Measurements from ENCODE around the gene SGCD. TPM values are rescaled to one million over a fixed set of nuclear protein-coding genes. Genes with fewer than 3 reads are reported as not detected.

Gene SGCD
- total and polyA plus RNA-seq, 9 of the 15 experiments (the other 6 are each of a cell fraction or from before 2014, with no cell fraction given), result not detected

- no peaks in the 10 kb centered on the region for H3K9me1 ChIP-seq (ENCODE audit: control insufficient read depth, insufficient read depth, low read length)
- ATAC-seq (no peak), DNase-seq (ENCODE audit: extremely low read depth in 1 of 4, low spot score in 3 of 4) (no peak), FAIRE-seq (no peak)
- no peaks in the 10 kb centered on the region; the same call in 1 of the 2 replicates for H3K9me3 ChIP-seq (replicated peaks; ENCODE audit: control insufficient read depth, insufficient read depth, low read depth, low read length)
- no peaks in the 10 kb centered on the region for H3K36me3 ChIP-seq (ENCODE audit: control insufficient read depth, insufficient read depth, low read length)
- H4K20me1 ChIP-seq (replicated peaks; ENCODE audit: control insufficient read depth, insufficient read depth, low read length), result no peaks in the 10 kb centered on the region
- WGBS (ENCODE audit: insufficient coverage, low coverage, missing lambda C conversion rate), result 0% methylated on average over 4 of the region's 4 CpGs
- no peak overlapping the region for H3K9ac ChIP-seq (ENCODE audit: insufficient read depth in 1 of 2, low read depth in 2 of 2, low read length in 2 of 2)
- H3K27me3 ChIP-seq (ENCODE audit: control insufficient read depth in 2 of 2, insufficient read depth in 2 of 2, low read length in 2 of 2), result no peaks in the 10 kb centered on the region
- TF ChIP-seq ZNF316 (IDR thresholded peaks at IDR 0.05) (peak; percentile 22; the same call in 1 of the 2 replicates), ARHGAP35 (IDR thresholded peaks at IDR 0.05; ENCODE audit: partially characterized antibody) (no peak)
- intact Hi-C loops (cut with micrococcal nuclease), result no loop called here
- in situ Hi-C loops (cut with MboI), result no loop called here
- H3K79me2 ChIP-seq (ENCODE audit: control insufficient read depth, insufficient read depth, low read length), result no peaks in the 10 kb centered on the region
- POLR2A ChIA-PET, result no interaction called here
- BruUV-seq (replicated peaks), result no TSS peak
- no peak overlapping the region for H3K4me3 ChIP-seq
- no peak overlapping the region for H2AFZ ChIP-seq (ENCODE audit: low read depth, low read length)
- CTCF ChIA-PET (ENCODE audit: low intra/inter-chr PET ratio), result no interaction called here
- H3K27ac ChIP-seq (ENCODE audit: extremely low read depth, low read depth, low read length), result no peak overlapping the region
- no peak overlapping the region for H3K4me2 ChIP-seq (ENCODE audit: insufficient read depth, low read length)
- no peaks in the 10 kb centered on the region for H3K4me1 ChIP-seq (replicated peaks in 1 of 2; ENCODE audit: control insufficient read depth in 2 of 2, insufficient read depth in 2 of 2, low read length in 2 of 2)
These were observed 262.4 kb downstream of the SGCD start for GRCh38 chr5:156589104-156589945.

DNA sequence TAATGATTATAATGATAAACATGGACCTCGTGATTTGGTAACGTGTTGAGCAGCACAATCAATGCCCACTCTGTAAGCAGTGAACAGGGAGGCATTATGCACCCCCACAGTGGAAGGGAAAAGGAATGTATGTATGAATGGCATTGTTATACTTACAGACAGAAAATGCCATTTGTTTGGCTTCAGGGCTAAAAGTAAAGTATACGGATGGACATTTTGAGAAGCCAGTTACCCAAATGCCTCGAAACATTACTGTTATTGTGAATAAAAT, 262.9 kb downstream of the SGCD start:
- in situ Hi-C loops (cut with MboI), result no loop called here
- no peak for DNase-seq (ENCODE audit: extremely low read depth in 1 of 4, low spot score in 3 of 4)
- TF ChIP-seq, protein P1, sequence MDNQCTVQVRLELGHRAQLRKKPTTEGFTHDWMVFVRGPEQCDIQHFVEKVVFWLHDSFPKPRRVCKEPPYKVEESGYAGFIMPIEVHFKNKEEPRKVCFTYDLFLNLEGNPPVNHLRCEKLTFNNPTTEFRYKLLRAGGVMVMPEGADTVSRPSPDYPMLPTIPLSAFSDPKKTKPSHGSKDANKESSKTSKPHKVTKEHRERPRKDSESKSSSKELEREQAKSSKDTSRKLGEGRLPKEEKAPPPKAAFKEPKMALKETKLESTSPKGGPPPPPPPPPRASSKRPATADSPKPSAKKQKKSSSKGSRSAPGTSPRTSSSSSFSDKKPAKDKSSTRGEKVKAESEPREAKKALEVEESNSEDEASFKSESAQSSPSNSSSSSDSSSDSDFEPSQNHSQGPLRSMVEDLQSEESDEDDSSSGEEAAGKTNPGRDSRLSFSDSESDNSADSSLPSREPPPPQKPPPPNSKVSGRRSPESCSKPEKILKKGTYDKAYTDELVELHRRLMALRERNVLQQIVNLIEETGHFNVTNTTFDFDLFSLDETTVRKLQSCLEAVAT (IDR thresholded peaks at IDR 0.05), result no peak
- no peak for TF ChIP-seq ZNF609 (CRISPR knock-in tag; IDR thresholded peaks at IDR 0.05; ENCODE audit: borderline replicate concordance)
- no peak for TF ChIP-seq RBM34 (IDR thresholded peaks at IDR 0.05; ENCODE audit: borderline replicate concordance, insufficient read depth, low read length)
- no peak for TF ChIP-seq CREB3 (tag; conservative IDR thresholded peaks at IDR 0.05; ENCODE audit: low read depth)

More for the DNA sequence above, 262.9 kb downstream of the SGCD start:
- Histone ChIP-seq H4K20me1 (replicated peaks; ENCODE audit: control insufficient read depth, insufficient read depth, low read length) (no peaks in the 10 kb centered on the region), H3K27me3 (ENCODE audit: control insufficient read depth in 2 of 2, insufficient read depth in 2 of 2, low read length in 2 of 2) (no peaks in the 10 kb centered on the region), H2AFZ (ENCODE audit: low read depth, low read length) (no peak overlapping the region), H3K9me3 (replicated peaks; ENCODE audit: control insufficient read depth, insufficient read depth, low read depth, low read length) (no peaks in the 10 kb centered on the region; the same call in 1 of the 2 replicates), H3K9me1 (ENCODE audit: control insufficient read depth, insufficient read depth, low read length) (no peaks in the 10 kb centered on the region), H3K4me3 (no peak overlapping the region), H3K79me2 (ENCODE audit: control insufficient read depth, insufficient read depth, low read length) (no peaks in the 10 kb centered on the region), H3K4me1 (replicated peaks in 1 of 2; ENCODE audit: control insufficient read depth in 2 of 2, insufficient read depth in 2 of 2, low read length in 2 of 2) (no peaks in the 10 kb centered on the region), H3K27ac (ENCODE audit: extremely low read depth, low read depth, low read length) (no peak overlapping the region), H3K4me2 (ENCODE audit: insufficient read depth, low read length) (no peak overlapping the region), H3K36me3 (ENCODE audit: control insufficient read depth, insufficient read depth, low read length) (no peaks in the 10 kb centered on the region), H3K9ac (ENCODE audit: insufficient read depth in 1 of 2, low read depth in 2 of 2, low read length in 2 of 2) (no peak overlapping the region)
- FAIRE-seq (no peak), ATAC-seq (no peak)
- 0% methylated on average over 4 of the region's 4 CpGs for WGBS (ENCODE audit: insufficient coverage, low coverage, missing lambda C conversion rate)
- no TSS peak for BruUV-seq (replicated peaks)
- POLR2A ChIA-PET, result no interaction called here
- intact Hi-C loops (cut with micrococcal nuclease), result no loop called here
- CTCF ChIA-PET (ENCODE audit: low intra/inter-chr PET ratio), result no interaction called here
